HG03520 (cell line): Measurements from ENCODE around the gene ZFPM1.
"Not testable (repeated sequence)": the region's sequence is repeated elsewhere in the genome, so short reads cannot be mapped to it uniquely, and the experiment has no call there.

ENCODE experiments used
- ATAC-seq: cut with Tn5 transposase; IDR thresholded peaks from one replicate; pipeline ENCODE4 v1.9.1; 2021; ENCODE audit warnings: mild to moderate bottlenecking, moderate library complexity; ENCODE audit not compliant: unreplicated experiment

The ZFPM1 gene

GRCh38 chr16:88478889-88479792 is 26.1 kb downstream of the ZFPM1 start:
- no peak for ATAC-seq

GRCh38 chr16:88479793-88480760 is 27.0 kb downstream of the ZFPM1 start:
- ATAC-seq, result no peak

GRCh38 chr16:88480829-88481228 is 27.7 kb downstream of the ZFPM1 start:
- ATAC-seq, result no peak

- ATAC-seq, result no peak
These were observed 28.8 kb downstream of the ZFPM1 start for GRCh38 chr16:88481851-88482250.

GRCh38 chr16:88482630-88483391 is 29.7 kb downstream of the ZFPM1 start:
- no peak for ATAC-seq

GRCh38 chr16:88483392-88483641 is 30.2 kb downstream of the ZFPM1 start:
- no peak for ATAC-seq

GRCh38 chr16:88484505-88485365 is 31.7 kb downstream of the ZFPM1 start:
- ATAC-seq, result no peak

GRCh38 chr16:88485366-88485741 is 32.3 kb downstream of the ZFPM1 start:
- ATAC-seq, result not testable (repeated sequence)

- ATAC-seq, result no peak
These were observed 33.5 kb downstream of the ZFPM1 start for GRCh38 chr16:88486398-88487123.

GRCh38 chr16:88487124-88487432 is 34.0 kb downstream of the ZFPM1 start:
- no peak for ATAC-seq

- no peak for ATAC-seq
These were observed 35.1 kb downstream of the ZFPM1 start for GRCh38 chr16:88487920-88488851.

GRCh38 chr16:88489163-88489741 is 36.2 kb downstream of the ZFPM1 start:
- no peak for ATAC-seq

GRCh38 chr16:88491001-88491559 is 38.0 kb downstream of the ZFPM1 start:
- no peak for ATAC-seq

- ATAC-seq, result no peak
These were observed 38.7 kb downstream of the ZFPM1 start for GRCh38 chr16:88491560-88492310.

- ATAC-seq, result no peak
These were observed 40.8 kb downstream of the ZFPM1 start for GRCh38 chr16:88493879-88494278.

- no peak for ATAC-seq
These were observed 41.5 kb downstream of the ZFPM1 start for GRCh38 chr16:88494335-88495154.
